B cell (primary cell): ENCODE results near the gene TLE5.

Source experiments
- CTCF ChIP-seq: fragments of 200-600 bp; IDR thresholded peaks from one replicate; pipeline ENCODE4 v1.8.0; 2022; ENCODE audit warnings: antibody characterized with exemption, mild to moderate bottlenecking
- EZH2 ChIP-seq: IDR thresholded peaks from 2 replicates; pipeline ENCODE4 v1.6.1; 2012; ENCODE audit warnings: borderline replicate concordance, low read depth, mild to moderate bottlenecking, moderate library complexity, low read length; ENCODE audit not compliant: insufficient read depth, poor library complexity, severe bottlenecking

GRCh38 chr19:3102239-3103140 lies 40.2 kb upstream of the TLE5 start:
- TF ChIP-seq CTCF (no peak), EZH2 (no peak)
